Sigmoid colon (tissue), 7 donors: Measurements from ENCODE around the gene SCNN1B. TPM values are rescaled to one million over a fixed set of nuclear protein-coding genes. Genes with fewer than 3 reads are reported as not detected.

ENCODE experiments used
- DNase-seq: peaks from one replicate; pipeline ENCODE4 v3.0.0-alpha.2; 2019
- H3K27ac ChIP-seq, 4 donors: fragments of 200-600 bp; sonication (generic); one replicate each; pipeline ENCODE4 v1.5.1; 2016 to 2019; ENCODE audit warnings: mild to moderate bottlenecking in 1 of 4
- H3K27me3 ChIP-seq, 3 donors: fragments of 200-600 bp; sonication (generic); one replicate each; pipeline ENCODE4 v1.5.1; 2019; ENCODE audit warnings: mild to moderate bottlenecking in 1 of 3
- H3K36me3 ChIP-seq, 4 donors: fragments of 200-600 bp; sonication (generic); one replicate each; pipeline ENCODE4 v1.5.1; 2016 to 2019
- H3K4me1 ChIP-seq, 4 donors: fragments of 200-600 bp; sonication (generic); one replicate each; pipeline ENCODE4 v1.5.1; 2017 to 2019
- H3K4me3 ChIP-seq, 4 donors: fragments of 200-600 bp; sonication (generic); one replicate each; pipeline ENCODE4 v1.5.1; 2017 to 2019; ENCODE audit warnings: mild to moderate bottlenecking in 2 of 4, moderate library complexity in 1 of 4
- H3K9me3 ChIP-seq, 4 donors: fragments of 200-600 bp in 3 of 4; sonication (generic) in 3 of 4; one replicate each; pipeline versions ENCODE4 v1.5.1 to v1.6.1; 2013 to 2019
- CTCF ChIP-seq, 4 experiments: fragments of 450-650 bp in 3 of 4; fragments of 200-600 bp in 1 of 4; IDR thresholded peaks; one replicate each; pipeline ENCODE4 v1.5.1; 2016 to 2019; ENCODE audit warnings: antibody characterized with exemption in 4 of 4, mild to moderate bottlenecking in 3 of 4, moderate library complexity in 2 of 4
- EP300 ChIP-seq, 4 donors: sonication (generic); formaldehyde crosslinking; IDR thresholded peaks; one replicate each; pipeline ENCODE4 v1.6.1; 2017; ENCODE audit warnings: antibody characterized with exemption in 4 of 4
- POLR2A ChIP-seq, 2 donors: fragments of 450-650 bp; IDR thresholded peaks; one replicate each; pipeline ENCODE4 v1.6.1; 2016; ENCODE audit warnings: antibody characterized with exemption in 2 of 2, mild to moderate bottlenecking in 2 of 2, moderate library complexity in 2 of 2
- POLR2AphosphoS5 ChIP-seq, 4 donors: sonication (generic); formaldehyde crosslinking; IDR thresholded peaks; one replicate each; pipeline ENCODE4 v1.6.1; 2017; ENCODE audit warnings: antibody characterized with exemption in 4 of 4
- WGBS, 2 donors: extraction: QIAGEN DNeasy Blood & Tissue Kit; methylation state at CpG; one replicate each; pipeline ENCODE4 v1.1.7; 2013; 5-methylcytosine and 5-hydroxymethylcytosine counted together
- intact Hi-C: fragments of 100-400 bp; cut with DNase I; formaldehyde crosslinking; loops from one replicate; pipeline ENCODE4 v1.15.1; 2023
- polyA plus RNA-seq, 3 donors: library from polyadenylated mRNA; stranded (reverse); fragments of 200-250 nt; gene quantifications; one replicate each; pipeline ENCODE4 v1.2.3, GENCODE V29; 2013
- total RNA-seq, 4 donors: library from RNA; depleted of rRNA; stranded (reverse); fragments of >200 nt; gene quantifications; one replicate each; pipeline ENCODE4 v1.1.0, GENCODE V29; 2016
- donor health status: healthy with polysubstance abuse.
- donor health status: Bipolar disorder and iron deficiency.
- donor health status: healthy.

SCNN1B gene
- total and polyA plus RNA-seq, 7 donors = 1.7 to 212 (median 9.2) TPM

GRCh38 chr16:23278031-23278430, 24.1 kb upstream of the SCNN1B start:
- Histone ChIP-seq H3K9me3 (no peaks in the 10 kb centered on the region), H3K4me1 (peaks cover 0 to 15% (median 0%) of the 10 kb centered on the region in 4 donors), H3K36me3 (no peaks in the 10 kb centered on the region), H3K27me3 (no peaks in the 10 kb centered on the region), H3K4me3 (no peak overlapping the region), H3K27ac (no peak overlapping the region)
- intact Hi-C loops = no loop called here
- DNase-seq = no peak
- TF ChIP-seq EP300 (IDR thresholded peaks at IDR 0.05) (no peak), POLR2AphosphoS5 (IDR thresholded peaks at IDR 0.05) (no peak), CTCF (IDR thresholded peaks at IDR 0.05) (no peak), POLR2A (IDR thresholded peaks at IDR 0.05) (no peak)
- WGBS, 2 donors = 62 to 66% methylated on average over 2 of the region's 2 CpGs

GRCh38 chr16:23279721-23280153, 22.4 kb upstream of the SCNN1B start:
- Histone ChIP-seq H3K27me3 (no peaks in the 10 kb centered on the region), H3K9me3 (no peaks in the 10 kb centered on the region), H3K27ac (no peak overlapping the region), H3K4me3 (no peak overlapping the region), H3K36me3 (no peaks in the 10 kb centered on the region), H3K4me1 (peaks cover 0 to 15% (median 0%) of the 10 kb centered on the region in 4 donors)
- TF ChIP-seq EP300 (IDR thresholded peaks at IDR 0.05) = no peak
- TF ChIP-seq POLR2AphosphoS5 (IDR thresholded peaks at IDR 0.05) = no peak
- TF ChIP-seq POLR2A (IDR thresholded peaks at IDR 0.05) = no peak
- no peak for TF ChIP-seq CTCF (IDR thresholded peaks at IDR 0.05)
- 35 to 49% methylated on average over 9 of the region's 9 CpGs for WGBS, 2 donors
- intact Hi-C loops = no loop called here
- DNase-seq = no peak

GRCh38 chr16:23280483-23280967, 21.6 kb upstream of the SCNN1B start:
- no peak for DNase-seq
- WGBS, 2 donors = 53 to 65% methylated on average over 6 of the region's 6 CpGs
- Histone ChIP-seq H3K27ac (no peak overlapping the region), H3K36me3 (no peaks in the 10 kb centered on the region), H3K4me1 (peaks cover 0 to 15% (median 0%) of the 10 kb centered on the region in 4 donors), H3K4me3 (no peak overlapping the region), H3K9me3 (no peaks in the 10 kb centered on the region), H3K27me3 (no peaks in the 10 kb centered on the region)
- intact Hi-C loops = no loop called here
- no peak for TF ChIP-seq EP300 (IDR thresholded peaks at IDR 0.05)
- no peak for TF ChIP-seq CTCF (IDR thresholded peaks at IDR 0.05)
- no peak for TF ChIP-seq POLR2A (IDR thresholded peaks at IDR 0.05)
- no peak for TF ChIP-seq POLR2AphosphoS5 (IDR thresholded peaks at IDR 0.05)

- no peak for DNase-seq
- TF ChIP-seq EP300 (IDR thresholded peaks at IDR 0.05) (no peak), POLR2A (IDR thresholded peaks at IDR 0.05) (no peak), POLR2AphosphoS5 (IDR thresholded peaks at IDR 0.05) (no peak), CTCF (IDR thresholded peaks at IDR 0.05) (no peak)
- intact Hi-C loops = no loop called here
- Histone ChIP-seq H3K27ac (no peak overlapping the region), H3K4me3 (no peak overlapping the region), H3K36me3 (no peaks in the 10 kb centered on the region), H3K9me3 (no peaks in the 10 kb centered on the region), H3K4me1 (peaks cover 0 to 15% (median 0%) of the 10 kb centered on the region in 4 donors), H3K27me3 (no peaks in the 10 kb centered on the region)
- 62 to 78% methylated on average over 1 of the region's 1 CpG for WGBS, 2 donors
Observed at GRCh38 chr16:23282568-23282967, 19.5 kb upstream of the SCNN1B start.

GRCh38 chr16:23283571-23283970, 18.5 kb upstream of the SCNN1B start:
- Histone ChIP-seq H3K4me1 (peaks cover 0 to 15% (median 0%) of the 10 kb centered on the region in 4 donors), H3K27me3 (no peaks in the 10 kb centered on the region), H3K36me3 (no peaks in the 10 kb centered on the region), H3K27ac (no peak overlapping the region), H3K9me3 (no peaks in the 10 kb centered on the region), H3K4me3 (no peak overlapping the region)
- no peak for TF ChIP-seq POLR2A (IDR thresholded peaks at IDR 0.05)
- no peak for TF ChIP-seq POLR2AphosphoS5 (IDR thresholded peaks at IDR 0.05)
- no peak for TF ChIP-seq EP300 (IDR thresholded peaks at IDR 0.05)
- no peak for TF ChIP-seq CTCF (IDR thresholded peaks at IDR 0.05)
- intact Hi-C loops = no loop called here
- WGBS, 2 donors = 89 to 91% methylated on average over 2 of the region's 2 CpGs
- no peak for DNase-seq
